Measurements from ENCODE around the gene FZD2. TPM values are rescaled to one million over a fixed set of nuclear protein-coding genes. Genes with fewer than 3 reads are reported as not detected.
"Not testable (repeated sequence)": the region's sequence is repeated elsewhere in the genome, so short reads cannot be mapped to it uniquely, and the experiment has no call there.

Gene FZD2
- total RNA-seq, 1 donor from 2014 or later = 108 TPM

DNA sequence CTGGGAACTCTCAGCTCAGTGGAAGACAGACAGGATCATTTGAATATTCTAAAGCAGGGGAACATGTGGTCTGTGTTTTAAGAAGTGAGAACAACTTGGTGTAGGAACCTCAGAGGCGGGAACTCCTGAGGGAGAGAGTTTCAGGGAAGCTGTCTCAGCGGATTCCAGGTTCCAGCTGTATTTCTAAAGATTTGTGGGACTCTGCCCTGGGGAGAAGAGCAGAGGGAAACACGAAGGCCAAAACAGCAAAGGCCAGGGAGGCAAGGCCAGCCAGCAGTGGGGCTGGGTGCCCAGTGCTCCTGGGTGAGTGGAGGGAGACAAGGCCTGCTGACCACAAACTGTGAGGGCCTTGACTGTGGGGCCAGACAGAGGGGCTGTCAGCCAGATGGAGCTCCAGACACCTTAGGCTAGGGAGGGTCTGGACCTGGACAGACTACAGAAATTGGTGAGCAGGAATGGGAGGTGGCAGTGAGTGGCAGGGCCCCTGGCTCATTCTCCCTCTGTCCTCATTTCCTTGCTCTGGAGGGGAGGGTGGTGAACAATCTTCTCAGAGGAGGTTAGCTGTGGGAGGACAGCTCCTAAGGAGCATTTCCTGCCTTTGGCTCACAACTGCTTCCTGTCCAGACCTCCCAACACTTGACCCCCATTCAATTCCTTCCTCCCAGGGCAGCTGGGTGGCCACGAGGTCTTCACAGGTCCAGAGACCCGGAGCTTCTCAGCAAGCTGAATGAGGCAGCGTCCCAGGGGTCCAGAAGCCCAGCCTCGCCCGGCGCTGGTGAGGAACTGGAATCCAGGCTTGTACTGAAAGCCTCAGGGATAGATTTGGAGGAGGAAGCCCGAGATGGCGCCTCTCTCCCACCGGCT lies 21.0 kb upstream of the FZD2 start:
- TF ChIP-seq CTCF (IDR thresholded peaks at IDR 0.05) = no peak
- Mint-ChIP-seq H3K4me3 (ENCODE audit: unreplicated experiment) (peak overlapping the region; percentile 48), H3K4me1 (ENCODE audit: low read depth) (peaks cover 38% of the 10 kb centered on the region), H3K36me3 (ENCODE audit: low read depth) (no peaks in the 10 kb centered on the region), H3K9me3 (ENCODE audit: low read depth) (no peaks in the 10 kb centered on the region), H3K27me3 (ENCODE audit: low read depth) (no peaks in the 10 kb centered on the region), H3K27ac (ENCODE audit: unreplicated experiment) (peak overlapping the region; percentile 95)
- DNase-seq (ENCODE audit: low spot score) = no peak

GRCh38 chr17:44537922-44538321 lies 19.4 kb upstream of the FZD2 start:
- H3K27me3 Mint-ChIP-seq (ENCODE audit: low read depth); H3K4me3 Mint-ChIP-seq (ENCODE audit: unreplicated experiment): not testable (repeated sequence)
- H3K4me1 Mint-ChIP-seq (ENCODE audit: low read depth) = peaks cover 54% of the 10 kb centered on the region

GRCh38 chr17:44539673-44540072 lies 17.6 kb upstream of the FZD2 start:
- no peaks in the 10 kb centered on the region for H3K9me3 Mint-ChIP-seq (ENCODE audit: low read depth)
- H3K27ac Mint-ChIP-seq (ENCODE audit: unreplicated experiment) = peak overlapping the region; percentile 27
- no peak overlapping the region for H3K4me3 Mint-ChIP-seq (ENCODE audit: unreplicated experiment)

More at GRCh38 chr17:44537922-44538321, 19.4 kb upstream of the FZD2 start:
- not testable (repeated sequence) for H3K27ac Mint-ChIP-seq (ENCODE audit: unreplicated experiment); H3K9me3 Mint-ChIP-seq (ENCODE audit: low read depth); DNase-seq (ENCODE audit: low spot score); H3K36me3 Mint-ChIP-seq (ENCODE audit: low read depth)

DNA sequence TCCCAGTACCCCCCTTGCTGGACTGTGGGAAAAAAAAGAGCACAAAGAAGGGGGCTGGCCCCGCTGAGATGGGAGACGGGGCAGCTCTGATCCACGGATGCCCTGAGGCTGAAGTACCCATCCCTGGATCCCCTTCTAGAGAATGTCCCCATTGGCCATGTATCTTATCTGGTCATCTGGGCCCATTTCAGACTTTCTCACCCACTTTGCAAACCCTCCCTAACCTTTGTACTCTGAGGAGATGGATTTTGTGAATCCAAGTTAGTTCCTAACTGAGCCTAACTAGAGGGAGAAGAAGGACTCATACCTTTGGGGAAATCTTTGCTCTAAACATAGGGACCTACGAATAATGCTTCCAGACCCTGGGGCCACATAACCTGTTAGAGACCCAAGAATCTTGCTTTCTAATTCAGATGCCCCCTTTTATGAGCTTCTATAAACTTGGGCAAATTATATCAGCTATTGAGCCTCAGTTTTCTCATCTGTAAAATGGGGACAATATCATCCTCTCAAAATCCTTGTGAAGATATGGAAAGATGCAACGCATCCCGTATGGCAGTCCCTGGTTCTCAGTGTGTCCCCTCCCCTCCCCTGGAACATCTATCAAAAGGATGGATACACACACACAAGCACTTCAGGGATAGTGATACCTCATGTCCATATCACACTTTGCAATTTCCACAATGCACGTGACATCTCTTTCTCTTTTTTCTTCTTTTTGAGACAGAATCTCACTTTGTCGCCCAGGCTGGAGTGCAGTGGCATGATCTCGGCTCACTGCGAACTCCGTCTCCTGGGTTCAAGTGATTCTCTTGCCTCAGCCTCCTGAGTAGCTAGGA lies 16.8 kb upstream of the FZD2 start:
- no peaks in the 10 kb centered on the region for H3K27me3 Mint-ChIP-seq (ENCODE audit: low read depth)
- no peaks in the 10 kb centered on the region for H3K9me3 Mint-ChIP-seq (ENCODE audit: low read depth)
- no peak for DNase-seq (ENCODE audit: low spot score)
- H3K4me3 Mint-ChIP-seq (ENCODE audit: unreplicated experiment) = no peak overlapping the region
- no peak overlapping the region for H3K27ac Mint-ChIP-seq (ENCODE audit: unreplicated experiment)
- H3K36me3 Mint-ChIP-seq (ENCODE audit: low read depth) = no peaks in the 10 kb centered on the region
- TF ChIP-seq CTCF (IDR thresholded peaks at IDR 0.05) = no peak
- peaks cover 63% of the 10 kb centered on the region for H3K4me1 Mint-ChIP-seq (ENCODE audit: low read depth)

More at GRCh38 chr17:44539673-44540072, 17.6 kb upstream of the FZD2 start:
- peaks cover 59% of the 10 kb centered on the region for H3K4me1 Mint-ChIP-seq (ENCODE audit: low read depth)
- no peaks in the 10 kb centered on the region for H3K27me3 Mint-ChIP-seq (ENCODE audit: low read depth)
- no peaks in the 10 kb centered on the region for H3K36me3 Mint-ChIP-seq (ENCODE audit: low read depth)
- DNase-seq (ENCODE audit: low spot score) = no peak
- no peak for TF ChIP-seq CTCF (IDR thresholded peaks at IDR 0.05)

DNA sequence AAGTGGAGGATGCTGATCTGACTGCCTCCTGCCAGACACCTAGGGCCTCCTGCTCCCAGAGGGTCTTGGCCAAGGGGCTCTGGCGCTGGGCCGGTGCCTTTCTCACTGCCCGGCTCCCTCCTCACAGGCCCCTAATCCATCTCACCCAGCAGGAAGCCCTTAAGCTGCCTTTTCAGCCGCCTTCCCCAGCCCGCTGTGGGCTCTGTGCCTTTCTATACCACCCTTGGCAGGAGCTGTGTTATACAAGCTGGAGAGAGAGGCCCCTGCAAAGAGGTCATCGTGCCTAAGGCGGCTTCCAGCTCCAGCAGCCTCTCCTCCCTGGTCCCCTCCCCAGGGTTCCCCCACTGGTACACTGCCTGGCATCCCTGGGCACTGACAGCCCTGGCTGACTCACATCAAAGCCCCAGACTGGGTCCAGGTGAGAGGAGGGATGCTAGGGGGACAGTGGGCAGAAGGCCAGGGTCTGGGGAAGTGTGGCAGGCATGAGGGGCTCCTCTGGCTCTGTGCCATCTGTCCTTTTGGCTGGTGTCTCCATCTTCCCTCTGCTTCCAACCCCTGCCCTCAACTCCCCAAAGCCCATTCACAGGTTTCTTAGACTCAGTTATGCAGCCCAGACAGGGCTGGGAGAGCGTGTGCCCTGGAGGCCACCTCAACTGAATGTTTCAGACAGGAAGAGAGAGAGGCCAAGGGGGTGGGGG lies 15.3 kb upstream of the FZD2 start:
- H3K36me3 Mint-ChIP-seq (ENCODE audit: low read depth) = no peaks in the 10 kb centered on the region
- peak overlapping the region; percentile 98 for H3K27ac Mint-ChIP-seq (ENCODE audit: unreplicated experiment)
- H3K27me3 Mint-ChIP-seq (ENCODE audit: low read depth) = no peaks in the 10 kb centered on the region
- peak; percentile 94 for DNase-seq (ENCODE audit: low spot score)
- peaks cover 63% of the 10 kb centered on the region for H3K4me1 Mint-ChIP-seq (ENCODE audit: low read depth)
- no peak for TF ChIP-seq CTCF (IDR thresholded peaks at IDR 0.05)
- peaks cover 3% of the 10 kb centered on the region for H3K9me3 Mint-ChIP-seq (ENCODE audit: low read depth)
- peak overlapping the region; percentile 36 for H3K4me3 Mint-ChIP-seq (ENCODE audit: unreplicated experiment)

All from chondrocyte (in vitro differentiated cells).